NCI-H2171 (cell line): ENCODE measurements around the gene LMAN1L.

Experiments used
- DNase-seq: peaks from one replicate; lab custom pipeline; 2025; lab: John Stamatoyannopoulos, UW

LMAN1L gene

GRCh38 chr15:74812533-74812932, at the start of gene LMAN1L:
TSS of gene LMAN1L (plus strand) at chr15:74812835. CDS start at chr15:74812855, 20 bp downstream.
- DNase-seq: no peak

- DNase-seq: no peak
These were observed 49.2 kb upstream of the LMAN1L start for GRCh38 chr15:74763416-74763815.

- DNase-seq: no peak
These were observed 45.2 kb upstream of the LMAN1L start for GRCh38 chr15:74767167-74768098.

DNA sequence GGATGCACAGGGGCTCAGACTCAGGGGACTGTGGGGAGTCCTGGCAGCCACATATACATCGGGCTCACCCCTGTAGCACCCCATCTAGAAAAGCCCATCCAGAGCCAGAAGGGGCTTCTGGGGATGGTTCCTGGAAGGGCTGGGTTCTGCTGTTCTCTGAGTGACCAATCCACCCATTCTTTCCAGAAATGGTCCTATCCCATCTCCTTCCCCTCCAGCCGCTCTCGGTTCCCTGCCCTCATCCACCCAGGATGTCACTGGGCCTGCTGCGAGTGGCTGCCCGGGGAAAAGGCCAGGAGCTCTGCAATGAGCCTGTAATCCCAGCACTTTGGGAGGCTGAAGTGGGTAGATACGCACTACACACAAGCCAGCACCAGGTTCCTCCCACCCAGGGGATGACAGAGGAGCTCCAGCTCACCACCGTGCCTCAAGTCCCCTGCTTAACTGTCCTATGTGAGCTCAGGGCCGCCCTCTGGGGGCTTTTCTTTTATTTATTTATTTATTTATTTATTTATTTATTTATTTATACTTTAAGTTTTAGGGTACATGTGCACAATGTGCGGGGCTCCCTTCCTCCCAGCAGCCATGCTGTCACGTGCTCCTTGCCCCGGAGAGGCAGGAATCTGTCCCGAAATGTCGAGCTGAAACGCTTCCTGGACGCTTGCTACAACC, 44.4 kb upstream of the LMAN1L start:
- no peak for DNase-seq

DNA sequence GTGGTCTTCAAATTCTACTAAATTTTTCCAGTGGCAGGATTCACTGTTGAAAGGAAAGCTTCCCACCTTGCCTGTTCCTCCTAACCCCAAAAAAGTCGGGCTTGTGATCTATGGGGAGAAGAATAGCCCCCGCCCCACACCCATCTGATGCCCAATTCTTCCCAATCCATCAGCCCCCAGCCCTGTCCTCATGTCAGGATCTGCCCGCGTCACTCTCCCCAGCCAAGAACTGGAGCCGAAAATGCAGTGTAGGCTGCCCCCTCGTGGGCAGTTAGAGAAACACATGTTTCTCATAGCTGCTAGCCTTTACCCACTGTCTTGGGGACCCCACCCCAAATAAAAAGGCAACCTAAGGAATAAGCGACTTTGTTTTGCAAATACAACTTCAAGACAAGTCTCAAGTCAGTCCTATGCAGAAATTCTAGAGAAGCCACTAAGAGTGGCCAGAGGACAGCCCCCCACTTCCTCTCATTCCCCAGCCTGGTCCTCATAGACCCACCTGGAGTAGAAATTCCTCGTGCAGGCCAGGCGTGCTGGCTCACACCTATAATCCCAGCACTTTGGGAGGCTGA, 43.8 kb upstream of the LMAN1L start:
- peak; percentile 25 for DNase-seq

DNA sequence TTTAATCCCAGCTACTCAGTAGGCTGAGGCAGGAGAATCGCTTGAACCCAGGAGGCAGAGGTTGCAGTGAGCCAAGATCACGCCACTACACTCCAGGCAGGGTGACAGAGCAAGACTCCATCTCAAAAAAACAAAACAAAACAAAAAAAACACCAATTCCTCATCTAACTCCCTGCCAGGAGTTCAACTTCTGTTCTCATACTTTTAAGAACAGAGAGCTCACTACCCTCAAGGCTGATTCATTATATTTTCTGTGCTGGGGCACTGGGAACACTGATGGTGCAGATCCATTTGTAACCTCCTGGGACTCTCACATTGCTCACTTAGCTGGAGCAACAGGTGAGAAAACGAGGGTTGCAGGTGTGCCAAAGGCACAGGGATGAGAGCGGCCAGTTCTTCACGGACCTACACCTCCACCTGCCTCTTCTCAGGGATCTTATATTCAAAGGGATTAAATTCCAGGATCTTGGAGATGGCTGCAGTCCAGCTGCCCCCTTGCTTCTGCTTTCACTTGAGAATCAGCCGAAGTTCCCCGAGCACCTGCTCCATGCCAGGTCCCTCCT, 43.1 kb upstream of the LMAN1L start:
- DNase-seq: no peak

- no peak for DNase-seq
These were observed 42.3 kb upstream of the LMAN1L start for GRCh38 chr15:74770211-74770903.

GRCh38 chr15:74773329-74773728, 39.3 kb upstream of the LMAN1L start:
- DNase-seq: no peak

GRCh38 chr15:74773731-74774252, 38.8 kb upstream of the LMAN1L start:
- DNase-seq: no peak

DNA sequence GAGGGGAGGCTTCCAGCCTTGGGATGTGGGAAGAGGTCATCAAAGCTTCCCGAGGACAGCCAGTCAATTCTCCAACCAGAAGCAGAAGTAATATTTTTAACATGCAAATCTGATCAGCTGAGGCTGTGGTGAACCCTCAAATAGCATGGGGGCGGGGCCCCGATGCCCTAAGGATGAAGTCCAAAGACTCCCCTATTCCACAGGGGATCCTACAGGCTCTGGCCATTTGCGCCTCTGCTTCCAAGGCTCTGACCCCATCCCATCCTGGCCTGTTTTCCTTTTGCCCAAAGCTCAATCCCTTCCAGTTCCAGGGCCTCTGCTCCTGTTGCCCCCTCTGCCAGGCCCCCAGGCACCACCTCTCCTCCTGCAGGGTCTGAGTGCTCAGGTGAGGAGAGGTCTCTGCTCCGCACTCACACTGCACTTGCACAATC, 37.5 kb upstream of the LMAN1L start:
- DNase-seq: no peak

DNA sequence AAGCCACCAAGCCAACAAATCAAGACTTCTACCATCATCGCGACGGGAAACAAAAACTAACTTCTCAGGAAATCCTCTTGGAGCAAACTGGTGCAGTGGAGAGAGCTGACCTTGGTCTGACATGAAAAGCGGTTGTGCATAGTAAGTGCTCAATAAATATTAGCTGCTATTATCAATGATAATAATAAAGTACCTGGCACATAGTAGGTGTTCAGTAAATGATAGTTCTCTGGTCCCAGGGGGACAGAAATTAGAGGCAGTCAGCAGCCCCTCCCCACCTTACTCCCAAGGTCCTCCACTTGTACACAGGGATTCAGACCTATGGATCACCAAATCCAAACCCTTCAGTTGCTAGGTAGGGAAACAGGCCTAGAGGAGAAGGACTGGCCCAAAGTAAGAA, 36.7 kb upstream of the LMAN1L start:
- no peak for DNase-seq

DNA sequence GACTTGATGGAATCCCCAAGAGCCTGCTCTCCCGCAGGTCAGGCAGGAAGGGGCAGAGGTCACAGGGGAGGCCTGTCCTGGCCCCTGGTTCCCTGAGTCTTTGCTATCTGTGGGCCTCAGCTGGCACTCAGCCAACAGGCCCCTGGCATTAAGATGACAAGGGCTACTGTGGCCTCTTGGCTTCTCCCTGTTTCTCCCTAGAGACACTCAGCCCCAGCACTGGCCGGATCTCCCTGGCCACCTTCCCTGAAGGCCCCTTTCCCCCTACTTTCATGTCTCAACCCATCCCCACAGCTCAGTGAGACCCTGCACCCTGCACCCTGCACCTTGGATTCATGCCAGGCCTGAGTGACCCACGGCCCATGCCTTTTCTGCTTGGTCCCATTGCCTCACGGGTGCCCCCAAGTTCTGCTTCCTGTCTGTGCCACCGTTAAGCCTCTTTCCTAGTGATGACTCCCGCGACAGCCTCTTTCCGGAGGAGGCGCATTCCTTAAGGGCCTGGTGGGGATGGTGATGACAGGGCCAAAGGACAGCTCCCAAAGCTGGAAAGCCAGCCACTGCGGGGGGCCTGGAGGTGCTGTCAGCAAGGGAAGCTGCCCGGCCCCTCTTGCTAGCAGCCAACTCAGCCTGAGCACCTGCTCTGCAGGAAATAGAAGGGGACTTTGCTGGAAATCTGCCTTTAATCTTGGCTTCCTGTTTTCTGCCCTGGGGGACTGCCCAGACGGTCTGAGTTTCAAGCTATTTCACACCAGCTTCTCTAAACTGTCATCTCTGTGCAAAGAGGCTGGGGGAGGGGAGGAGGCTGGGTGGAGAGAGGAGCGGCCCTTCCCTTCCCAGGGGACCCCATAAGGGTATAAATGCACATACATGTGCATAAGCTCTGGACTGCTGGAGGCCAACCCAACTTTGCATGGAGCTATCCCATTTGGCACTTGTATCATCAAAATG, 35.5 kb upstream of the LMAN1L start:
- no peak for DNase-seq

DNA sequence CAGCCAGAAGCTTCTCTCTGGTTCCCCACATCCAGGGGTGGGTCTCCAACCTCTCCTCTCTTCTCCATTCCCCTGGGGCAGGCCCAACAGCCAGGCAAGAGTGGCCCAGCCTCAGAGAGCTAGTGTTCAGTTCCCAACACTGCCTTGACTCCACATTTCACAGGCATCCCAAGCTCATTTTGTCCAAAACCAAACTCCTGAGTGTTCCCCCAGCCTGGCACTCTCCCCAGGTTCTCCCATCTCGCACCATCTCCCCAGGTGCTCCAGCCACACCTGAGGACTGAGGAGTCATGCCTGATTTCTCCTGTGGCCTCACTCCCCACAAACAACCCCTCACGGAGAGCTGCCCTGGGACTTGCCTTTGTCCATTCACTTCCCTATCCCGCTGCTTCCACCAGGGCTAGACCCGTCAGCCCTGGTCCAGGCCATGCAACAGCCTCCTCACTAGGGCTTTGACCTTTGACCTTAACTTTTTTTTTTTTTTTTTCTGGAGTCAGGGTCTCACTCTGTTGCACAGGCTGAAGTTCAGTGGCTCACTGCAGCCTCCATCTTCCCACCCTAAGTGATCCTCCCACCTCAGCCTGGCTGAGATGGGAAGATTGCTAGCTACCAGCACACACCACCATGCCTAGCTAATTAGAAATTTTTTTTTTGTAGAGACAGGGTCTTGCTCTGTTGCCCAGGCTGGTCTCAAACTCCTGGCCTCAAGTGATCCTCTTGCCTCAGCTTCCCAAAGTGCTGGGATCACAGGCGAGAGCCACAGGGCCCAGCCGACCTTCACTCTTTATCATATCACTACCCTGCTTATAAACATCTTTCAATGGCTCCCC, 34.7 kb upstream of the LMAN1L start:
- no peak for DNase-seq

DNA sequence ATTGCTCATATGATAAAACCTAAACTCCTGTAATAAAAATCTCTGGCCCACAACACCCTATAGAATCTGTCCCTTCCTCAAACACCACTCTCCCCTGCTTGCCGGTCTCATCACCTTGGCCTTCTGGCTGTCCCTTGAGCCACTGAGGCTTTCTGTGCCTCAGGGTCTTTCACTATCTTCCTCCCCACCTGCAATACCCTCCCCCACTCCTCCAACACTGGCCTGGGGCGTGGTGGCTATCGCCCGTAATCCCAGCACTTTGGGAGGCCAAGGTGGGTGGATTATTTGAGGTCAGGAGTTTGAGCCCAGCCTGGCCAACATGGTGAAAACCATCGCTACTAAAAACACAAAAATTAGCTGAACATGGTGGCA, 34.0 kb upstream of the LMAN1L start:
- DNase-seq: no peak

DNA sequence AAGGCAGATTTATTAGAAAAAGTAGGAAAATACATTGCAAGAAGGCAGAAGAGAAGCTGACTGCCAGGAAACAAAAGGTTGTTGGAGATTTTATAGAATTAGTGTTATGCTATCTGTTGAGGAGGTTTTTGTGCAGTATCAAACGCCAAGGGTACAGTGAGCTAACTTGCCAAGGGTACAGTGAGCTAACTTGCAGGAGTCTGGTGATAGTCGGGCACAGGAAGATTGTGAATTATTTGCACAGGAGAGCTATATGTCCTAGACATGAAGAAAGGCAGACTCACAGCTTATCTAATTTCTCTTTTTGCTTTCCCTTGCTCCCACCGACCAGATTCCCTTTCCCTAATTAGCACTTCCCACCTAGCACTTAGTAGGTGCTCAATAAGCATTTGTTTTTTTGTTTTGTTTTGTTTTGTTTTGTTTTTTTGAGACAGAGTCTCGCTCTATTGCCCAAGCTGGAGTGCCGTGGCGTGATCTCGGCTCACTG, 33.4 kb upstream of the LMAN1L start:
- DNase-seq: no peak

GRCh38 chr15:74780523-74781430, 31.9 kb upstream of the LMAN1L start:
- DNase-seq: no peak

DNA sequence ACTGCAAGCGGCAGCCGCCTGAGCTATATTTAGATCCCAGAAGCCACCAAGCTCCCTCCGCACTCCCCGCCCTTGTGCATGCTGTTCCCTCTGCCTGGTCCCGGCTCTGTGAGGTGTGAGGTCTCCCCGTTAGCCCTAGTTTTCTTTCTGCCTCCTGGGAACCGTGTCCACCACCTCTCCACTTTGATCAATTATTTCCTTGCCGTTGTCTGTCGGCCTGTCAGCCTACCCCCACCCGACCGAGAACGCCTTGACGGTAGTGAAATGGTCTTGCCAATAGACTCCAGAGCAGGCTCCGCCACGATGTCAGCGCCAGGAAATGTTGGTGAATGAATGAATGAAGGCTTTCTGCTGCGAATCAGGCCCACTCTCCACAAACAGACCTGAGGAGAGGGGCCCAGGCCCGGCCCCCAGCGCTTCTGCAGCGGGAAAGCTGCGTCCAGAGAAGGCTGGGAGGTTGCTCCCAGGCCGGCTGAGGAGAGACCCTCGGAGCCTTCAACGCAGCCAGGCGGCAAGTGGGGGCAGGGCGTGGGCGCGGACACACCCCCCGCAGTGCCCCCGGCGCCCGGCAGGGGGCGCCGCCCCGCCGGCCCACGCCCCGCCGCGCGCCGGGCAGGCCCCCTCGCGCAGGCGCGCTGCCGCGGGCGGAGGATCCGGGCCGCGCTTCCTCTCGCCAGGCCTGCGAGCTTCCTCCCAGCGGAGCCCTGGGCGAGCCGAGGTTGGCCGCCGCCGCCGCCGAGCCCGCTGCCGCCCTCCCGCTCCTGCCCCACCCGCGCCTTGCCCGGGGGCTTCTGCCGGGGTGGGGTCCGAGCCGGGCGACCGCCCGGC, 31.0 kb upstream of the LMAN1L start, which contains the start of gene CSK:
Gene CSK (plus strand): TSS at position 650 of the 828 bp plus-strand sequence. CDS start 16,218 bp downstream, outside the sequence.
- peak; percentile 61 for DNase-seq
